SK-N-SH treated with all-trans-retinoic acid at 6 μM for 48 hours (cell line): Measurements from ENCODE around the gene VAV3.

Experiments used
- ARNTL ChIP-seq: fragments of 450-650 bp; formaldehyde crosslinking; IDR thresholded peaks from 2 replicates; pipeline ENCODE4 v1.5.0; 2020; ENCODE audit warnings: low read depth, mild to moderate bottlenecking, moderate library complexity, borderline replicate concordance
- BACH2 ChIP-seq: fragments of 250-450 bp; sonication (Bioruptor Pico); IDR thresholded peaks from 2 replicates; pipeline ENCODE4 v1.9.0; 2021; ENCODE audit warnings: mild to moderate bottlenecking, borderline replicate concordance
- ESRRG ChIP-seq: fragments of 250-450 bp; sonication (Bioruptor Pico); IDR thresholded peaks from 2 replicates; pipeline ENCODE4 v1.6.1; 2021; ENCODE audit warnings: mild to moderate bottlenecking
- OSR1 ChIP-seq: fragments of 250-450 bp; sonication (Bioruptor Pico); IDR thresholded peaks from 2 replicates; pipeline ENCODE4 v1.8.0; 2022; ENCODE audit warnings: moderate library complexity, mild to moderate bottlenecking, inconsistent platforms
- SNAI2 ChIP-seq: fragments of 250-450 bp; sonication (Bioruptor Pico); IDR thresholded peaks from 2 replicates; pipeline ENCODE4 v1.5.0; 2020; ENCODE audit warnings: mild to moderate bottlenecking, moderate library complexity
- ZNF70 ChIP-seq: fragments of 450-650 bp; formaldehyde crosslinking; IDR thresholded peaks from 2 replicates; pipeline ENCODE4 v1.5.0; 2020; ENCODE audit warnings: mild to moderate bottlenecking, moderate library complexity
- TF ChIP-seq, protein P1 (sequence below): fragments of 250-450 bp; sonication (Bioruptor Pico); IDR thresholded peaks from 2 replicates; pipeline ENCODE4 v1.8.0; 2020; ENCODE audit warnings: mild to moderate bottlenecking, moderate library complexity, borderline replicate concordance
- TF ChIP-seq, protein P2 (sequence below): fragments of 250-450 bp; sonication (Bioruptor Pico); IDR thresholded peaks from 2 replicates; pipeline ENCODE4 v1.5.1; 2020; ENCODE audit warnings: low read depth, mild to moderate bottlenecking, moderate library complexity

DNA sequence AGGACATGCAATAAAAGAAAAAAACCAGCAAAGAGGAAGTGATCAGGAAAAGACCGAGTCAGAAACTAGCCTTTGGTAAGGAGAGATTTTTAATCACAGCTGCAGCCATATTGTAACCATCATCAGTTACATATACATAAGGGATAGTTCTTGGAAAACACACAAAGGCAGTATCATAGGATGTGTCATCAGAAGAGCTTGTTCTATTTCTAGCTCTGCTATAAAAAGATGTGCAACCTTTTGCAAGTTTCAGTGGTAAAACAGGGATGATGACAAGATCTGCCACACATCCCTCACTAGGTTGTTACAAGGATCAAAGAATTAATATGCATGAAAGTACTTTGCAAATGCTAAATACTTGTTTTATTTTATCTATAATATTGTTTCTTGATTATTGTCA is 342.0 kb downstream of the VAV3 start:
- TF ChIP-seq ESRRG (CRISPR knock-in tag), result no peak
- TF ChIP-seq, protein P1, sequence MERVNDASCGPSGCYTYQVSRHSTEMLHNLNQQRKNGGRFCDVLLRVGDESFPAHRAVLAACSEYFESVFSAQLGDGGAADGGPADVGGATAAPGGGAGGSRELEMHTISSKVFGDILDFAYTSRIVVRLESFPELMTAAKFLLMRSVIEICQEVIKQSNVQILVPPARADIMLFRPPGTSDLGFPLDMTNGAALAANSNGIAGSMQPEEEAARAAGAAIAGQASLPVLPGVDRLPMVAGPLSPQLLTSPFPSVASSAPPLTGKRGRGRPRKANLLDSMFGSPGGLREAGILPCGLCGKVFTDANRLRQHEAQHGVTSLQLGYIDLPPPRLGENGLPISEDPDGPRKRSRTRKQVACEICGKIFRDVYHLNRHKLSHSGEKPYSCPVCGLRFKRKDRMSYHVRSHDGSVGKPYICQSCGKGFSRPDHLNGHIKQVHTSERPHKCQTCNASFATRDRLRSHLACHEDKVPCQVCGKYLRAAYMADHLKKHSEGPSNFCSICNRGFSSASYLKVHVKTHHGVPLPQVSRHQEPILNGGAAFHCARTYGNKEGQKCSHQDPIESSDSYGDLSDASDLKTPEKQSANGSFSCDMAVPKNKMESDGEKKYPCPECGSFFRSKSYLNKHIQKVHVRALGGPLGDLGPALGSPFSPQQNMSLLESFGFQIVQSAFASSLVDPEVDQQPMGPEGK (CRISPR knock-in tag), result no peak
- TF ChIP-seq SNAI2 (CRISPR knock-in tag), result no peak
- TF ChIP-seq ZNF70 (CRISPR knock-in tag), result no peak
- TF ChIP-seq, protein P2, sequence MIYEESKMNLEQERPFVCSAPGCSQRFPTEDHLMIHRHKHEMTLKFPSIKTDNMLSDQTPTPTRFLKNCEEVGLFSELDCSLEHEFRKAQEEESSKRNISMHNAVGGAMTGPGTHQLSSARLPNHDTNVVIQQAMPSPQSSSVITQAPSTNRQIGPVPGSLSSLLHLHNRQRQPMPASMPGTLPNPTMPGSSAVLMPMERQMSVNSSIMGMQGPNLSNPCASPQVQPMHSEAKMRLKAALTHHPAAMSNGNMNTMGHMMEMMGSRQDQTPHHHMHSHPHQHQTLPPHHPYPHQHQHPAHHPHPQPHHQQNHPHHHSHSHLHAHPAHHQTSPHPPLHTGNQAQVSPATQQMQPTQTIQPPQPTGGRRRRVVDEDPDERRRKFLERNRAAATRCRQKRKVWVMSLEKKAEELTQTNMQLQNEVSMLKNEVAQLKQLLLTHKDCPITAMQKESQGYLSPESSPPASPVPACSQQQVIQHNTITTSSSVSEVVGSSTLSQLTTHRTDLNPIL (CRISPR knock-in tag), result no peak
- TF ChIP-seq BACH2 (CRISPR knock-in tag), result no peak
- TF ChIP-seq OSR1 (CRISPR knock-in tag), result no peak
- no peak for TF ChIP-seq ARNTL (CRISPR knock-in tag)
